HepG2 (cell line): ENCODE results near the gene ADAT3. TPM values are rescaled to one million over a fixed set of nuclear protein-coding genes. Genes with fewer than 3 reads are reported as not detected.

Source experiments
- ATF7-NPFF ChIP-seq: sonication (generic); formaldehyde crosslinking; IDR thresholded peaks from 2 replicates; pipeline ENCODE4 v1.8.1; 2023; ENCODE audit warnings: mild to moderate bottlenecking, low read depth, missing genetic modification reagents, moderate library complexity
- CBFB ChIP-seq: sonication (generic); formaldehyde crosslinking; IDR thresholded peaks from 2 replicates; pipeline ENCODE4 v1.4.0; 2020; ENCODE audit warnings: missing genetic modification reagents
- CBX5 ChIP-seq: sonication (generic); formaldehyde crosslinking; IDR thresholded peaks from 2 replicates; pipeline ENCODE4 v1.4.0; 2020; ENCODE audit warnings: missing genetic modification reagents, borderline replicate concordance
- ELK4 ChIP-seq: sonication (generic); formaldehyde crosslinking; IDR thresholded peaks from 2 replicates; pipeline ENCODE4 v1.9.0; 2021; ENCODE audit warnings: missing genetic modification reagents, borderline replicate concordance
- LRRFIP1 ChIP-seq: sonication (generic); formaldehyde crosslinking; conservative IDR thresholded peaks from 2 replicates; pipeline ENCODE4 v1.4.0; 2020; ENCODE audit warnings: missing genetic modification reagents
- MLLT10 ChIP-seq: sonication (generic); formaldehyde crosslinking; IDR thresholded peaks from 2 replicates; pipeline ENCODE4 v1.4.0; 2020; ENCODE audit warnings: missing genetic modification reagents
- PHF20 ChIP-seq: sonication (generic); formaldehyde crosslinking; IDR thresholded peaks from 2 replicates; pipeline ENCODE4 v1.5.0; 2020; ENCODE audit warnings: mild to moderate bottlenecking, missing genetic modification reagents
- PRMT3 ChIP-seq: sonication (generic); formaldehyde crosslinking; IDR thresholded peaks from 2 replicates; pipeline ENCODE4 v1.8.1; 2022; ENCODE audit warnings: low read depth, mild to moderate bottlenecking, moderate library complexity, missing genetic modification reagents, borderline replicate concordance
- RAD51 ChIP-seq: fragments of 450-650 bp; IDR thresholded peaks from 2 replicates; pipeline ENCODE4 v1.6.1; 2016; ENCODE audit warnings: borderline replicate concordance
- SNAPC4 ChIP-seq: sonication (generic); formaldehyde crosslinking; IDR thresholded peaks from 2 replicates; pipeline ENCODE4 v1.4.0; 2020; ENCODE audit warnings: mild to moderate bottlenecking, missing genetic modification reagents
- SP140L ChIP-seq: sonication (generic); formaldehyde crosslinking; IDR thresholded peaks from 2 replicates; pipeline ENCODE4 v1.4.0; 2020; ENCODE audit warnings: missing genetic modification reagents, borderline replicate concordance
- TAF1 ChIP-seq: sonication (generic); formaldehyde crosslinking; IDR thresholded peaks from 2 replicates; pipeline ENCODE4 v1.4.0; 2020; ENCODE audit warnings: missing genetic modification reagents
- ZNF333 ChIP-seq: sonication (generic); formaldehyde crosslinking; IDR thresholded peaks from 2 replicates; pipeline ENCODE4 v1.4.0; 2020; ENCODE audit warnings: mild to moderate bottlenecking, missing genetic modification reagents, borderline replicate concordance
- ZNF569 ChIP-seq: sonication (generic); formaldehyde crosslinking; IDR thresholded peaks from 2 replicates; pipeline ENCODE4 v1.5.0; 2020; ENCODE audit warnings: mild to moderate bottlenecking, missing genetic modification reagents, moderate library complexity, borderline replicate concordance
- ZNF768 ChIP-seq: sonication (generic); formaldehyde crosslinking; IDR thresholded peaks from 2 replicates; pipeline ENCODE4 v1.4.0; 2020; ENCODE audit warnings: missing genetic modification reagents
- polyA plus RNA-seq, 8 experiments: library from polyadenylated mRNA; depleted of rRNA in 3 of 8; stranded (reverse) in 7 of 8; unstranded in 1 of 8; fragments of >200 nt; fragmentation: Illumina TruSeq in 4 of 8; extraction: Trizol in 4 of 8; gene quantifications; 2 replicates each; pipeline versions ENCODE4 v1.2.1 to v1.2.3, GENCODE V29; 2011 to 2016; ENCODE audit warnings: low read depth in 4 of 8, missing spikeins in 1 of 8, mixed read lengths in 1 of 8; ENCODE audit not compliant: insufficient read depth in 1 of 8
- total RNA-seq, 5 experiments: library from RNA; depleted of rRNA; stranded (reverse); fragments of >200 nt; fragmentation: Illumina TruSeq; extraction: Trizol; gene quantifications; 2 replicates each; pipeline ENCODE4 v1.2.3, GENCODE V29; 2016; ENCODE audit warnings: low read depth in 1 of 5

ADAT3 gene
- total and polyA plus RNA-seq, 2 of the 13 experiments (the other 11 are each of a cell fraction or from before 2014, with no cell fraction given), result 0.95 to 3.5 TPM

GRCh38 chr19:1864480-1865171 is 40.6 kb upstream of the ADAT3 start (continued):
- TF ChIP-seq SNAPC4 (no peak), CBFB (CRISPR knock-in tag) (0 out of 2 replicates have a peak, but pooled peaks have one; percentile 53), ATF7-NPFF (no peak), MLLT10 (no peak), LRRFIP1 (CRISPR knock-in tag) (no peak), PHF20 (no peak), SP140L (CRISPR knock-in tag) (no peak), ZNF768 (no peak; the same call in 1 of the 2 replicates), PRMT3 (no peak; the same call in 1 of the 2 replicates), RAD51 (no peak), ZNF333 (CRISPR knock-in tag) (no peak), TAF1 (CRISPR knock-in tag) (no peak; the same call in 1 of the 2 replicates), CBX5 (no peak), ELK4 (CRISPR knock-in tag) (no peak), ZNF569 (CRISPR knock-in tag) (no peak)
